Stomach (tissue), 4 donors: ENCODE results near the gene MCRIP2.

ENCODE experiments used
- CTCF ChIP-seq, 7 experiments: fragments of 450-650 bp in 4 of 7; fragments of 200-600 bp in 3 of 7; sonication (generic) in 3 of 7; IDR thresholded peaks; one replicate each; pipeline ENCODE4 v1.5.1; 2016 to 2019; ENCODE audit warnings: antibody characterized with exemption in 7 of 7, control low read depth in 2 of 7, mild to moderate bottlenecking in 1 of 7
- POLR2A ChIP-seq, 4 donors: fragments of 450-650 bp; IDR thresholded peaks; one replicate each; pipeline ENCODE4 v1.6.1; 2016; ENCODE audit warnings: antibody characterized with exemption in 4 of 4, control low read depth in 2 of 4, mild to moderate bottlenecking in 1 of 4, moderate library complexity in 1 of 4

GRCh38 chr16:630249-630814 lies 11.3 kb upstream of the MCRIP2 start:
- TF ChIP-seq POLR2A (IDR thresholded peaks at IDR 0.05) (no peak), CTCF (IDR thresholded peaks at IDR 0.05) (no peak)
